Esophagus mucosa (tissue), 1 donor: ENCODE data around the gene PHF23. TPM values are rescaled to one million over a fixed set of nuclear protein-coding genes. Genes with fewer than 3 reads are reported as not detected.

ENCODE experiments used
- ATAC-seq: fragments of 200-7000 bp; cut with Tn5 transposase; one replicate; pipeline ENCODE4 v1.9.1; 2020
- total RNA-seq: library from RNA; stranded (reverse); gene quantifications from one replicate; pipeline ENCODE4 v1.2.4, GENCODE V29; 2023
- donor health status: DM: yes; HTN: yes; CAD: no.

The PHF23 gene
- total RNA-seq, 1 donor from 2014 or later, result 33.6 TPM

DNA sequence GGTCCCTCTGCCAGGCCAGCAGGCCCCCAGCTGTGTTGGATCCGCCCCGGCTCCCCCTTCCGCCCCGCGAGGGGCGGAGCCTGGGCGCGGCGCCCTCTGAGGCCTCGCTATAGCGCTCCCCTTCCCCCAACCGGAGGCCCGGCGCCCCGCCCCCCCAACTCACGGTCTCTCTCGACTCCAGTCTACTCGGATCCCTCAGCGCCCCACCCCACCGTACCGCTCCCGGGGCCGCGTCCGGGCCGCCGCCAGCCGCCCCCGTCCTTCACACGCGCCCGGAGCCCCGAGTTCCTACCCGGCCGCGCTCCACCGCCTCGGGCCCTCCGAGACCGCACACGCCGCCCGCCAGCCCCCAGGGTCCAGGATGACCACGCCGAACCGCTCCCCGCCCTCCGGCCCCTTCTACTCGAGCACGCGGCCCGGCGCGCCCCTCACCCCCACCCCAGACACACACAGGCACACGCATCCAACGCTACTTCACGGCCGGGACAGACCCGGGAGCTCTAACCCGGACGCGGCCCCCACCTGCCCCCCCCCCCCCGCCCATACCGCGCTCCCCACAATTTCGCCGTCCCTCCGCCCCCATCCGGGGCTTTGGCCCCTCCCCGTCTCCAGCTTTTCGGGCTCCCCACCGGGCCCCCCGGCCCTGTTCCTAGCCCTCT, 1.4 kb downstream of the PHF23 start:
- ATAC-seq, result peak; percentile 29

DNA sequence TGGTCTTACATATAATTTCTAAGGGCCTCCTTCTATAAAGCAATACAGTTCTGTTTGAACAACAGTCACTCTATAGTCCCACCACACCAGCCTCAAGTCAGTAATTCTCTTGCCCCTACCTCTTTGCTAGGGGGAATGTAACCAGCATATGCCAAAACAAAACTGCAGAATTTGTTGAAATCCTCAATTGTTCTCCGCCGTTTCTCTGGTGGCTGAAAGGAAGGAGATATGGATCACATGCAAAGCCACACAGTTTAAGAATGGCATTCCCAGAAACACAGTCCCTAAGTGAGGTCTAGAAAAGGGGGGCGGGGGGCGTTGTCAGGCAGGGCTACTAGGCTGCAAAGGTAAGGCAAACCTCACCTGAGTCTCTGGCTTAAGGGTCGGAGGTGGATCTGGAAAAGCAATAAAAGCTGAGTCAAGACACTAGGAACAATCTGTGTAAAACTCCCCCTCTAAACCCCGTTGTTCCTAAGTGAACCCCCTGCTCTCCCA, 1.9 kb downstream of the PHF23 start:
- ATAC-seq, result no peak

DNA sequence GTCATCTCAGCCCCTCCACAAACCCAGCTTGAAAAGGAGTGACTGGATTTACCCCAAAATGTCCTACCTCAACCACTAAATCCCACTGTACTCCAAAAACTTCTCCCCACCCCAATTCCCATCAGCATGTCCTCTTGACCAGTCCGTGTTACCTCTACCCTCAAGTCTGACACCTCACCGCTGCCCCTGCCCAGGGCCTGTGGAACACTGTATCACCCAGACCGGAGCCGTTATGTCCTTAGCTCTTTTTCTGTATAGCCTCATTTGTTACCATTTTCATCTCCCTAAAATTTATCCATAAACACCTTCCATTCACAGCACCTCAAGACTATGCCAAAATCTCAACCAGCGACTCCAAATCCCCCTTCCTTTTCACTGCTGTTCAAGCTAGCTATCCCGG, 2.4 kb downstream of the PHF23 start:
- no peak for ATAC-seq

DNA sequence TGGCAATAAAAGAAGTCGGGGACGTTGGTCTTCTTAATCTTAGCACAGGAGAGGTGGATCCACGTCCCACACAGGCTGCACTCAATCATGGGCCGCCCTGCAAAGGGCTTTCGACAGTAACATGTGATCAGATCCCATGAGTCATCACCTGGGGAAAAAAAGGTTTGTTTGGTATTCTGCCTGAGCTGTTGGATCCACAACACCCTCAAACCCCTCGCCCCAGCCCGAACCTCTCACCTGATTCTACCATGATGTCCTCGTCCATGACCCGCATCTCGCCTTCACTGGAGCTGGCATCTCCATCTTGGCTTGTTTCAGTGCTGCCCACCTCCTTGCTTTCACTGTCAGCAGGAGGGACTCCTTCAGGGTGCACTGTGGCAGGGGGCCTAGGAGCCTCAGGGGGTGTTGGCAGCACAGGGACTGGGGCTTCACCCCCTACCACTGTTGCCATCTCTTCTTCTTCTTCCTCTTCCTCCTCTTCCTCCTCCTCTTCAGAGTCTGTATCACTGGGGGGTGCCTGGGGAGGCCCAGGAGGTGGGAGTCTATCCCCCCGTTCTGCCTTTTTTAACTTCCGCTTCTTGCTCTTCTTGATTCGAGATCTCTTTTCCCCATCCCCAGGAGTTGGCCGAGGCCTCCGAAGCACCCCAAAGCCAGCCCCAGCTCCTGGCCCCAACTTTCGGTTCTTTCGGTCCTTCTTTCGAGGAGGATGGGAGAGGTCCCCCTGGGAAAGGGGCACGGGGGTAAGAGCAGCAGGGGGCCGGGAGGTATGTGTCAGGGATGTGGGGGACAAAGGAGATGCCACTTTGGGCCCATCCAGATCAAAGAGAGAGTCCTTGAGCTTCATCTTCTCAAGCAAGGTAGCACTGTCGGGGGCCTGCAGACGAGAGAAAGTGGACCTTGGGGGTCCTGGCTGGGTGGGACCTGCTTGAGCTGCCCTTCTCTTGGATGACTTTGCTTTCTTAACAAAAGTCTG, 3.3 kb downstream of the PHF23 start:
- ATAC-seq, result no peak

DNA sequence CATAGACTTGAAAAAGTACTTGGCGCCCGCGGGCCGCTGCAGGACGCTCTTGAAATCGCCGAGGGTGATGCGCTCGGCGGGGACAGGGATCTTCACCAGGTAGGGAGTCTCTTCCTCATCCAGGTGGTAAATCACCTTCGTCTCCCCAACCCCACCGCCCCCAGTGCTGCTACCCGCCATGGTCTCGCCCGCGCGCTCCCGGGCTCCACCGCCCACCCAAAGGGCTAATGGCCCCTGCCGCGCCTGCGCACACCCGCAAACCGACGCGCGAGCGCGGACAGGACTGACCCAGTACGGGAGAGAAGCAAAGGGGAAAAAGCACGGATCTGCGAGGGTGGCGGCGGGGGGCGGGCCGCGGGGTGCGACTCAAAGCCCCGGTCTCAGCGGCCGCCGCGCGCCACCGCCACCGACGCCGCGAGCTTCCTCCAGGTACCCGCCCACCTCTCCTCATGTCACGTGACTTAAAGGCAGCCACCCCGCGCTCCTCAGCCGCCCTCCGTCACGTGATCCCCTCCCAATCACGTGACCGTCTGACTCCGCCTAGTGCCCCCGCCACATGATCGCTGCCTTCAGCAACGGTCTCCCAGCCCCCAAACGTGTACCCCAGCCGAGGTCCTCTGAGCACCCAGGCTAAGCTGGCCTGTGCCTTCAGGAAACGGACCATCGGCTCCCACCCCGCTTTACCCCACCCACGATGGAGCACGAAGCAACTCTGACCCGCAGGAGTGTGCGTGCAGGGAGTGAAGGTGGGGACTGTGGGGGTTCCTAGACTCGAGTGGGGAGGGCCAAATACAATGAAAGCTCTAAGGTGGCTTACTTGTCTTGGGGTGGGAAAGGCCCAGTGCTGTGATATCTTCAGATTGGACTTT, 4.9 kb downstream of the PHF23 start, which contains the start of gene DVL2:
Gene DVL2 (minus strand): TSS at position 435 of the 869 bp plus-strand sequence. CDS start 255 bp downstream, at position 180.
- peak; percentile 58 for ATAC-seq

DNA sequence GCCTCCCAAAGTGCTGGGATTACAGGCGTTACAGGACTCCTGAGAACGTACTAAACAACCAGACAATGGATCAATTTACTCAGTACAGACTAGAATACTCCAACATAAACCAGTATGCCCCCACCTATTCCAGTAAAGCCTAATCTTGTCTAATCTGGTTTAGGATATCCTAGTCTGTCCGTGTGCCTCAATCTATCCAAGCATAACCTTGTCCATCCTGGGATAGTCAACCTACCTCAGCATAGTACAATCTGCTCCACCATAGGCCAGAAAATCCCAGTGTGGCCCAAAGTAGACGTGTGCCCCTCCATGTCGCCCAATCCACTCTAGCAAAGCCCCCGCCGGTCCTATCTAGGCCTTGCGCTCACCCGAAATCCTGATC, 5.6 kb downstream of the PHF23 start:
- peak; percentile 0 for ATAC-seq

DNA sequence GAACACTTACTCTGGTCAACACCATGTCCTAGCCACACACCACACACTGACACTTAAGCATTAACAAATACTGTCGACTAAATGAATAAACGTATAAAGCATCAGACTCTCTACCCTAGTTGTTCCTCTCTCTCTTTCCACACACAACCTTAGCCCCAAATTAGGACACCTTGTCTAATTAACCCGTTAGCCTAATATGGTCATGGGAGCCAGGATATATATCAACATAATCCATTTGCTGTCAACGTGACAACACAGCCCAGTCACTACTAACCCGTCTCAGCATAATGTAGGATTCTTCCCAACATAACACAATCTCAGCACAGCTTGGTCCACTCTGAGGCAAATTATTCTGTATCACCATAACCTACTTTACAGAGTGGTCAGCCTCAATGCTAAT, 7.1 kb downstream of the PHF23 start:
- no peak for ATAC-seq

DNA sequence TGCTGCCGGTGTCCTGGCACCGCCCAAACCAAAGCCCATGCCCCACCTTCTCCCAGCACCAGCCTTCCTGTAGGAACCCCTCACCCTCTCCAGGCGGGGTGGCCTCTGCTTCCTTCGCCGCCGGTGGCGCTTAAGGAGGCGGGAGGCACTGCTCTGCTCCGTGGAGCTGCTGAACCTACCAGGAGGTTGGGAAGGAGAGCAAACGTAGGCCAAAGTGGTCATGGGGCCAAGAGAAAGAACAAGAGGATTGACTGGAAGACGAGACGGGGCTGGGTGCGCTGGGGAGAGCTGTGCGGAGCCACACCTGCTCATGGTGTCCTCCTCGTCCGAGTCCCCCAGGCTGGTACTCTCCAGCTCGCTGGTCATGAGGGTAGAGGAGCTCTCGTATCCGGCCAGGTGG, 9.8 kb downstream of the PHF23 start:
- ATAC-seq, result no peak

DNA sequence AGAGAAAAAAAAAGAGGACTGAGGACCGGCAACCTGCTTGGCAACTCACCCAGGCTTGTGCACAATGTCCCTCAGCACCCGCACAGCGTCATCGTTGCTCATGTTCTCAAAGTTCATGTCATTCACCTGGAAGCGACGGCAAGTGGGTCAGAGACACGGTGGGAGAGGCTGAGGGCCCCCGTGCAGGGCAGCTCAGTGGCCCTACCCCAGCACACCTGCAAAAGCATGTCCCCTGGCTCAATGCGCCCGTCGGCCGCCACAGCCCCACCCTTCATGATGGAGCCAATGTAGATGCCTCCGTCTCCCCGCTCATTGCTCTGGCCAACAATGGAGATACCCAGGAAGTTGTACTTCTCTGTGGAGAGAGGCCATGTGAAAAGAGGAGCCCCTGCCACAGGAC, 10.3 kb downstream of the PHF23 start:
- peak; percentile 1 for ATAC-seq

DNA sequence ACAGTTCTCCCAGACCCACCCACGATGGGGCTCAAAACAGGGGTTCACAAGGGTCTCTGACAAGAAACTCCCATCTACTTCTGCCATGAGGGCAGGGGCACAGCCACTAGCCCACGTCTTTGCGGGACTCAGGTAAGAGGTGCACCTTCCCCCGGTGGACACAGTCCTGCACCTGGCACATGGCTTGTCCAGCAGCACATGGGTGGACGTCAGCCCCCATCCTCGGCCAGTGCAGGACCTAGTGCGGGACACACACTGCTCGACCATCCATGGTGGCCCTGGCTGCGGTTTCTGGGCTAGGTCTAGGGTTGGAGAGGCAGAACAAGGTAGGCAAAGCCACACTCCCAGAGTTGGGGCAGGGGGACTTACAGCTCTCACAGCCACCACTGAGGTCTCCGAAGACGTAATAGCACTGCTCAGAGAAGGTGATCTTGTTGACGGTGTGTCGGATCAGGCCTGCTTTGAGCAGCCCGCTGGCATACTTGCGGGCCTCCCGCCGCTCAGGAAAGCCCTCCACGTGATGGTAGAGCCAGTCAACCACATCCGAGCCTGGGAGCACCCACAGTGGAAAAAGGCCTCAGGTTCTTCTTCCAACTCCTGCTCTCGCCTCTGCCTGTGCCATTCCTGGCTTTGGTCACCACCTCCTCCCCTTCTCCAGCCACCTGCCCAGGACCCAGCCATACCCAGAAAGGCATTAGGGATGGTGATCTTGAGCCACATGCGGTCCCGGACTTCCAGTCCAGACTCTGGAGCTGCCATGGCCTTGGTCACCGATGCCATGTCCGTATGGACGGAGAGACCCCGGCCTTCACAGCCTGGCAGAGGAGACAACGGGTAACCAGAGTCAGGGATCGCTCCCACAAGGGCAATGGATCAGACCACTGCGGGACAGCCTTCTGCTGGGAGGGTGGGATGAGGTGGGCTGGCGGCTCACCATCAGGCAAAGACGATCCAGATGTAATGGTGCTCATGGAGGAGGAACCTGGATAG, 12.2 kb downstream of the PHF23 start:
- no peak for ATAC-seq

DNA sequence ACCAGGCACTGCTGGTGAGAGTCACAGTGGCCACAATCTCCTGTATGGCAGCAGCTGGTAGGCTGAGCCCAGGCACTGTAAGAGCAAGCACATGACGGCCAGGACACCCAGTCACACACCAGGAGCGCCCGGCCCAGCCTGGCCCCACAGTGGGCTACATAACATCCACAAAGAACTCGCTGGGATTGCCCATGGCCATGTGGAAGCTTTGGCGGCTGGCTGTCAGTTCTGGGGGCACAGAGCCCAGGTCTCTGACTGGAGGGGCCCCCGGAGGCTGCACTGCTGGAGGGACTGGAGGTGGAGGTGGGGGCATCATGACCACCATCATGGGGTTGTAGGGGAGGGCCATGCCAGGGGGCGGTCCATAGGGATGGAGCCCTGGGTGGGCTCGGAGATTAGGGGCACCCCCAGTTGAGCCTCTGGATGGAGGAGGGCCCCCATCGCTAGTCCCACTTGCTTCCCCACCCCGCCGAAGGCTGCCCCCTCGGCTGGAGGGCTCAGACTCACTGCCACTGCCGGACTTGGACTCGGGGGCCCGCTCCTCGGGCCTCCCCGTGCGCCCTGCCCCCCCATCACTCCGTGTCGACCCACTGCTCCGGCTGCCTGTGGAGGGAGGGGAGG, 13.4 kb downstream of the PHF23 start:
- ATAC-seq, result no peak

DNA sequence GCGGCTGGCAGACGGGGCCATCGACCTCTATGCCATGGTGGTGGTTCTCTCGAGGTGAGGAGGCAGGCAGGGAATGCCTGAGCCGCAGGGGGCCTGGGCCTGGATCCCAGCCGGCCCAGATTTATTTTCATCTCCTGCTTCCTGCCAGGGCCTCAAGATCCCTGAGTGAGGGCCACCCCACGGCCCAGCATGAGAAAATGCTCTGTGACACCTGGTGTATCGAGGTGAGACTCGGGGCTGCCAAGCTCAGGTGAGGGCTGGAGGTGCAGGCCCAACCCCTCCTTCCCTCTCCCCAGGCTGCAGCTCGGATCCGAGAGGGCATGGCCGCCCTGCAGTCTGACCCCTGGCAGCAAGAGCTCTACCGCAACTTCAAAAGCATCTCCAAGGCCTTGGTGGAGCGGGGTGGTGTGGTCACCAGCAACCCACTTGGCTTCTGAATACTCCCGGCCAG, 14.6 kb downstream of the PHF23 start:
- no peak for ATAC-seq

DNA sequence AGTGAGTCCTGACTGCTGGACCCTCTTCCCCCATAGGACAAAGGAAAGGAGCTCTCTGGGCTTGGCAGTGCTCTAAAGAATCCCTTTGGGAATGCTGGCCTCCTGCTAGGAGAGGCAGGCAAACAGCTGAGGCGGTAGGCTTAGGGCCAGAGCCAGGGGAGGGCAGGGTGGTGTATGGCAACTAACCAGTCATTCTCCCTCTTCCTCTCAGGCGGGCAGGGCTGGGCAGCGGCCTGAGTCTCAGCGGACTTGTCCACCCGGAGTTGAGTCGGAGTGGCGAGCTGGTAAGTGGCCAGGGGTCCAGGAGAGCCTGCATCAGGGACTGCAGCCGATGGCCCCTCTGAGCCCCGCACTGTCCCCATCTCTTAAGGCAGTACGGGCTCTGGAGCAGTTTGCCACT, 15.1 kb downstream of the PHF23 start:
- no peak for ATAC-seq

DNA sequence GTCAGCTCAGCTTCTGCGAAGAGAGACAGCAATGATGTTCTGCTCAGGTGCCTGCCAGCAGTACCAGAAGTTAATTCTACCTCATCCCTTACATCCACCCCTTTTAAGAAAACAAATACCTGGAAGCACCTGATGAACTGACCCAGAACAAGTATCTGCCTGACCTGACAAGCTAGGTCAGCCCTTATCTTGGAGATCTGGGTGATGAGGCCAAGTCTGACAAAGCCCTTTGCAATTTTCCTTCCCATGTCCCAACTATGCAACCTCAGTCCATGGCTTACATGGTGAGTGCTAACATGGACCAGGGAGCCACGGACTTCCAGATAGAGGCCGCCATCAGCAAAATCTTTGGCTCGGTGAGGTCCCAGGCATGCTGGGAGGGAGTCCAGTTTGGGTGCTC, 15.9 kb downstream of the PHF23 start:
- ATAC-seq, result no peak

DNA sequence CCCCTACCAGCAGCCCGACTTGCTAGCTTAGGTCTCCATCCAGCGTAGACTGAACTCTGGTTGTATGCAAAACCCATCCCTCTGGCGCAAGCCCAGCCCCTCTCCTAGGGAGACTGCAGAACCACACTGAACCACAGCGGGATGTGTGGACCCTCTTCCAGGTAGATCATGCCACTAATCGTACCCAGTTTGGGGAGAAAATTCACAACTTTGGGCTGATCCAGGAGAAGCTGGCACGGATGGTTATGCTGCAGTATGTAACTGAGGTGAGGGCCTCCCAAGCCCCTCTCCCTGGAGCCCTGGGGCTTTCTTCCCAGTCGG, 16.3 kb downstream of the PHF23 start:
- no peak for ATAC-seq

DNA sequence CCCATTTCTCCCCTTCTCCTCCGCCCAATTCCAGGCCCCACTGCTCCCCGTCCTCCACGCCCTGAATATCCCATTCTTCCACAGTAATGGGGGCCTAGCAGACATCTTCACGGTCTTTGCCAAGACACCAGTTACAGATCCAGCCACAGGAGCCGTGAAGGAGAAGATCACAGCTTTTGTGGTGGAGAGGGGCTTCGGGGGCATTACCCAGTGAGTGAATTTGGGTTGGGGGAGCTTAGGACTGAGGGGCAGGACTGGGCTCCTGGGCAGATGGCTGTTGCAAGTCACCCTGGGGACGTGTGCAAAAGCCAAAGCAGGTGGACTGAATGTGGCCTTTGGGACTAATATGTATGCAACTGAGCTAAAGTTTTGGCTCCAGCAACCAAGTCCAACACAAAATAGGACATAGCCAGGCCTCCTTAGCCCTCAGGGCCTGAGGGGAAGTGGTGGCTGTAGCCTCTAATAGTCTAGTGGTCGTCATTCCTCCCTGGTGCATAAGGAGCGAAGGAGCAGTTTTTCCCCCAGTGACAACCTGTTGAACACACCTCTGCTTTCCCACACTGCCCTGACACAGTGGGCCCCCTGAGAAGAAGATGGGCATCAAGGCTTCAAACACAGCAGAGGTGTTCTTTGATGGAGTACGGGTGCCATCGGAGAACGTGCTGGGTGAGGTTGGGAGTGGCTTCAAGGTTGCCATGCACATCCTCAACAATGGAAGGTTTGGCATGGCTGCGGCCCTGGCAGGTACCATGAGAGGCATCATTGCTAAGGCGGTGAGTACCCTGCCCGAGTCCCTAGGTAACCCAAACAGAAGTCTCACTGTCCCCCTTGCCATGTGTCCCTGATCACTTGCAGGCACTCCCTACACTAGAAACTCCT, 16.9 kb downstream of the PHF23 start:
- ATAC-seq, result no peak

DNA sequence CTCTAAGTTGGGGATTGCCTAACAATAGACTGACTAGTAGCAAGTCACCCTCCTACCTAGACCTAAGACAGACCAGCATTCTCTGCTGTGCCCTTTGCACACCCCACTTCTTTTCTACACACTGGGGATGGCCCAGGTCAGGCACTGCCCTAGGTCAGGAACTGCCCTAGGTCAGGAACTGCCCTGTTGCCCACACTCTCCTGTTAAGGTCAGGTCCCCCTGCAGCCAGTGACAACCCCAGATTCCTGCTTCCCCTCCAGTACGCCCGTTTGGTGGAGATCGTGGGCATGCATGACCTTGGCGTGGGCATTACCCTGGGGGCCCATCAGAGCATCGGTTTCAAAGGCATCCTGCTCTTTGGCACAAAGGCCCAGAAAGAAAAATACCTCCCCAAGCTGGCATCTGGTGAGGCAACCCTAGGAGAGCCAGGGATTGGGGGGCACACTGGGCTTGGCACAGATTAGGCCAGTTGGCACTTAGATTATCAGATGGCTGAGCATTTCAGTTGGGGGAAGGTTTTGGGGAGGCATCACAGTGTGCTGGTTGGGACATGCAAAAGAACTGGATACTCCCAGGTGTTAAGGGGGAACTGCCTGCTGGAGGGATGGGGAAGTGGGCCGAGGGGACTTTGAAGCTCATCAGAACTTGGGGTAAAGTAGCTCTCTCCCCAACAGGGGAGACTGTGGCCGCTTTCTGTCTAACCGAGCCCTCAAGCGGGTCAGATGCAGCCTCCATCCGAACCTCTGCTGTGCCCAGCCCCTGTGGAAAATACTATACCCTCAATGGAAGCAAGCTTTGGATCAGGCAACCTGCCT, 17.8 kb downstream of the PHF23 start:
- ATAC-seq, result peak; percentile 24

DNA sequence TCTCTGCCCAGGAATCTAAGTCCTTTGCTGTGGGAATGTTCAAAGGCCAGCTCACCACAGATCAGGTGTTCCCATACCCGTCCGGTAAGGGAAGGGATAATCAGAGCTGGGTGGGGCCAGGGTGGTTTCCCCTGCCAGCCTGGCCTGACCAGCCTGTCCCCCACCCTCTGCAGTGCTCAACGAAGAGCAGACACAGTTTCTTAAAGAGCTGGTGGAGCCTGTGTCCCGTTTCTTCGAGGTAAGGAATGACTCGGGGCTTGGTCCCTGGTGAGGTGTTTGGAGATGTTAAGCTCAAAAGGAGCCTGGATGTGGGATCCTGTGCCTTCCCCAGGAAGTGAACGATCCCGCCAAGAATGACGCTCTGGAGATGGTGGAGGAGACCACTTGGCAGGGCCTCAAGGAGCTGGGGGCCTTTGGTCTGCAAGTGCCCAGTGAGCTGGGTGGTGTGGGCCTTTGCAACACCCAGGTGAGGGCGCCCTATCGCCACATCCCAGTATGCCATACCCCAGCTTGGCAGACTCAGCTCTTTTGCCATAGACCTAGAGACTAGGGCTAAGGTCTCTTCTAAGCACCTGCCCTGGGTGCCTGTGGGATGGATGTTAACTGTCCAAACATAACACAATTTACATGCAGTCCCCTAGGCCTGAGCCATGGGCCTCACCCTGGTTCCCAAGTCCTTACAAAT, 18.5 kb downstream of the PHF23 start:
- peak; percentile 72 for ATAC-seq
